Stimulated activated CD4-positive, alpha-beta T cell treated with anti-CD3 and anti-CD28 coated beads, Interleukin-12 subunit alpha, Interleukin-12 subunit beta, amount 100 ng/mL, for 4 hours (primary cell): Measurements from ENCODE around the gene RPS25.
"Not testable (repeated sequence)": the region's sequence is repeated elsewhere in the genome, so short reads cannot be mapped to it uniquely, and the experiment has no call there.

ENCODE experiments used
- DNase-seq: peaks from one replicate; pipeline ENCODE4 v3.0.0-alpha.2; 2020

The RPS25 gene

DNA sequence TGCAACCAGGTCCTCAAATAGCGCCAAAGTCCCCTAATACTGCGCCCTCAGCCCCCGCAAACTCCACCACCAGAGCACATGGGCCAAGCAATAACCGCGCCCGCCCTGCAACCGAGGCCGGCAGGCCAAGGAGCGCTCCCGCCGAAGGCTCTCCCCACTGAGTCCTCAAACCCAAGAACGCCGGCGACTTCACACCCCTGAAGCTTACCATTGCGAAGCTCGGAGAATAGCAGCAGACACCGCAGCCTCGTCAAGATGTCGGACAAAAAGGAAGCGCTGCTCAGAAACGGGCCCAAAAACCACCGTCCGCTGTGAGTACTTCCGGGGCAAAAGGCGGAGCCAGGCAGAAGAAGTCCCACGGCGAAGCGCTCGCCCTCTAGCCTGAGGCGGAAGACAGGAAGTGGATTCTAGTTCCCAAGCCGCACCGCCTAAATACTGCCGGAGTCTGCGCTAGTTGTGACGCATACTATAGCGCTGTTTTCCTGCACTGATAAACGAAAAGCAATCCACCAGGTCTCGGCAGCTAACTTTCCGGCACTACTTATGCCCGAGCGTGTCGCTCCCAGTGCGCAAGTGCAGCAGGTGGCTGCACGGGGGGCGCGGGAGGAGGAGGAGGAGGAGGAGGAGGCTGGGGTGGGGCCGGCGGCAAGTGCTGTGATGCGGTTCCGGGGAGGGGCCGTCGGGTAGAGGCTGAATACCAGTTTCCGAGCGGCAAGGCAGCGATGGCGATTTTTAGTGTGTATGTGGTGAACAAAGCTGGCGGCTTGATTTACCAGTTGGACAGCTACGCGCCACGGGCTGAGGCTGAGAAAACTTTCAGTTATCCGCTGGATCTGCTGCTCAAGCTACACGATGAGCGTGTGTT lies at the start of gene RPS25, which contains the start of gene TRAPPC4:
Gene RPS25 (minus strand): TSS at position 270 of the 865 bp plus-strand sequence. CDS start 59 bp downstream, at position 211.
Gene TRAPPC4 (plus strand): TSS at position 693 of the 865 bp plus-strand sequence. CDS start 30 bp downstream, at position 723.
- DNase-seq = peak; percentile 89

DNA sequence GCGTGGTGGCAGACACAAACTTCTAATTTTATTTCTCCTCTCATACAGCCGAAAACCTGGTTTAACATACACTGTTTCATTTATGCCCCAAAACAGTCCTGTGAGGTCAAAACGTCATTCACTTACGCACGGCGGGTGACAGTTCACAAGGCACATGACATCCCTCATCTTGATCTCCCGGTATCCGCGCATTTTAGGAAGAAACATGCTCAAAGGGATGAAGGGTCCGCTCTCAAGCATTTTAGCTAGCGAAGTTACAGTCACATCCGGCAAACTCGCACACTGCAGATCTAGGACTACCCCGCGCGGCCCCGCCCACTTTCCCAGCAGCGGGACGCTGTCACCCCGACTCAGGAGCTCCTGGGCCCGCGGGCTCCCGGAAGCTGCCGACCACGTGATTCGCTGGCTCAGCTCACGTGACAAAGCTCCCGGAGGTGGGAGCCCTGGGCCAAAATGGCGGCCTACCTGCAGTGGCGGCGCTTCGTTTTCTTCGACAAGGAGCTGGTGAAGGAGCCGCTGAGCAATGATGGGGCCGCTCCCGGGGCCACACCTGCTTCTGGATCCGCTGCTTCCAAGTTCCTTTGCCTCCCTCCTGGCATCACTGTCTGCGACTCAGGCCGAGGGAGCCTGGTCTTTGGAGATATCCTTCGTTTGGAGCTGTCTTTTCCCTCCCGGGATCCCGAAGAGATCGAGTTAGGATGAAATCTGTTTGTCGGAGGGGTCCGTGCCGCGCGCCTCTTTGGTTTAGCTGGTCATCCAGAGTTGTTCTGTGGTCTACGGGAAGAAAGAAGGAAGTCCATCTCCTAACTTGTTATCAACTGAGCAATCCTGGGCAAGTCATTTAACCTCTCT lies 49.5 kb upstream of the RPS25 start, which contains the start of gene VPS11:
Gene VPS11 (plus strand): TSS at position 448 of the 852 bp plus-strand sequence. CDS start 6 bp downstream, at position 454.
- peak; percentile 97 for DNase-seq

DNA sequence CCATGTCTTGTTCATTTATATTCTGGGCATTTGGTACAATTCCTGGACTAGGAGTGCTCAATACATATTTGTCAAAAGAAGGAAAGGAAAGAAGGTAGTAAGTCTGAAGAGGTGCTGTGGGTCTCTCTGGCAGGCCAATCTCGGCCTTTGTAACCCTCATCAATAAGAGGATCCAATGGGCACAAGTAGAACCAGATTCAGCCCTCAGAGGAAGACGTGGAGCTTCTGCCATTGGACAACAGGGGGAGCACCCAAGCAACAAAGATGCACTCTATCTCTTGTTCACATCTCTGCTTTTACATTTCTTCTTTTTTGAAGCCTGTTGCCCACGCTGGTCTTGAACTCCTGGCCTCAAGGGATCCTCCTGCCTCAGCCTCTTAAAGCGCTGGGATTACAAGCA lies 47.2 kb upstream of the RPS25 start:
- DNase-seq = no peak

DNA sequence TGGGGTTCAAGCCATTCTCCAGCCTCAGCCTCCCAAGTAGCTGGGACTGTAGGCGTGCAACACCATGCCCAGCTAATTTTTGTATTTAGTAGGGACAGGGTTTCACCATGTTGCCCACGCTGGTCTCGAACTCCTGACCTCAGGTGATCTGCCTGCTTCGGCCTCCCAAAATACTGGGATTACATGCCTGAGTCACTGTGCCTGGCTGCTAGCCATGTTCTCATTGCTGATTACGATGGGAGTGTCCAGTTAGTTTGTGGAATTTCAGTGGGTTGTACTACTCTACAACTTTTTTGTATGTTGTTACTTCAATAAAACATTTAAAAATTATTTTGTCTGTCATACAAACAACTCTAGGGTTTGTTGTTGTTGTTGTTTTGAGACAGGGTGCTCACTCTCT lies 44.6 kb upstream of the RPS25 start:
- no peak for DNase-seq

DNA sequence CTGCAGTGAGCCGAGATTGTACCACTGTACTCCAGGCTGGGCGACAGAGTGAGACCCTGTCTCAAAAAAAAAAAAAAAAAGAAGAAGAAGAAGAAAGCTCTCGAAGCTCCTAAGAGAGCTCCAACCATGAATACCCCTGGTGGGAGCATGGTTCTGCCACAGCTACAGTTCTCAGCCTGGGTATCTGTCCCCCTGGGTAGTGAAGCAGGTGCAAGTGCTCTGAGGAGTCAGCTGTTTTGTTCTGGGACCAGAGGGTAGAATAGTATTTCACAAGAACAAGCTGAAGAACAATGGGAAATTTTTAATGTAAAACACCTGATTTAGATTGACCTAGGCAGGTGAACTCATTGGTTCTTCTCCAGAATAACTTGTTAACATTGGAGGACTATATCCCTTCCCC lies 43.1 kb upstream of the RPS25 start:
- DNase-seq = no peak

DNA sequence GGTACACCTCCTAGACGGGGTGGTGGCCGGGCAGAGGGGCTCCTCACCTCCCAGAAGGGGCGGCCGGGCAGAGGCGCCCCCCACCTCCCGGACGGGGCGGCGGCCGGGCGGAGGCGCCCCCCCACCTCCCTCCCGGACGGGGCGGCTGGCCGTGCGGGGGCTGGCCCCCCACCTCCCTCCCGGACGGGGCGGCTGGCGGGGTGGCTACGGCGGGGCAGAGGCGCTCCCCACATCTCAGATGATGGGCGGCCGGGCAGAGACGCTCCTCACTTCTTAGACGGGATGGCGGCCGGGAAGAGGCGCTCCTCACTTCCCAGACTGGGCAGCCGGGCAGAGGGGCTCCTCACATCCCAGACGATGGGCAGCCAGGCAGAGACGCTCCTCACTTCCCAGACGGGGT lies 41.0 kb upstream of the RPS25 start:
- DNase-seq = not testable (repeated sequence)

DNA sequence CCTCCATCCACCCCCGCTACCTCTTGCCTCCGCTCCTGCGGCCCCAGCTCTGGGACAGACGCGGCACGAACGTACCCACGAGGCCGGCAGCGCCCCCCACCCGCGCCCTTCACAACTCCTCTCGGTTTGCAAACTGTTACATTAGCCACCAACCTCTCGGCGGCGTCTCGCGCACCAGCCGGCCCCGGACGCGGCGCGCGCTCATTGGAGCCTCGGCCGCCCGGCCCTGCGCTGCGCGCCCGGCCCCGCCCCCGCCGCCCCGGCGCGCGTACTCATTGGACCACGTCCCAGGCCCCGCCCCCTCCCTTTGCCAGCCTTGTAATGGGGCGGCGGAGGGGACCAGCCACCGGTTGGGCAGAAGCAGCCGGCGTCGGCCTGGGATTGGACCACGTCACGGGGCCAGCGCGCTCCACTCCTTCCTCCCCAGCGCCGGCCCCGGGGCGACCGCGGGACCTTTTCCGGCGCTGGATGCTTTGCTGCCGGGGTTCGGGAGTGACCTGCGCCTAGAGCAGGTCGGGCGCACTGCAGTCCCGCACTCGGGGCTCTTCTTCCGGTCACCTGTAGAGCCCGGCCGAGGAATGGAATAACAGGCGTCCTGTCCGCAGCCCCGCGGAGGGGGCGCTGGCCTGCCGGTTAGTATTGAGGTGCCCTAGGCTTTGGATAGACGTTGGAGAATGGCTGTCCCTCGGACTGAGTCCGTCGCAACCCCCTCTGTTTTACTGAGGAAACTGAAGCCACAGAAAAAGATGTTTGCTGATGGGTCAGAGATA lies 39.0 kb upstream of the RPS25 start, which contains the start of gene HYOU1:
Gene HYOU1 (minus strand): TSS at position 206 of the 770 bp plus-strand sequence. CDS start 1,045 bp downstream, outside the sequence.
- peak; percentile 99 for DNase-seq

DNA sequence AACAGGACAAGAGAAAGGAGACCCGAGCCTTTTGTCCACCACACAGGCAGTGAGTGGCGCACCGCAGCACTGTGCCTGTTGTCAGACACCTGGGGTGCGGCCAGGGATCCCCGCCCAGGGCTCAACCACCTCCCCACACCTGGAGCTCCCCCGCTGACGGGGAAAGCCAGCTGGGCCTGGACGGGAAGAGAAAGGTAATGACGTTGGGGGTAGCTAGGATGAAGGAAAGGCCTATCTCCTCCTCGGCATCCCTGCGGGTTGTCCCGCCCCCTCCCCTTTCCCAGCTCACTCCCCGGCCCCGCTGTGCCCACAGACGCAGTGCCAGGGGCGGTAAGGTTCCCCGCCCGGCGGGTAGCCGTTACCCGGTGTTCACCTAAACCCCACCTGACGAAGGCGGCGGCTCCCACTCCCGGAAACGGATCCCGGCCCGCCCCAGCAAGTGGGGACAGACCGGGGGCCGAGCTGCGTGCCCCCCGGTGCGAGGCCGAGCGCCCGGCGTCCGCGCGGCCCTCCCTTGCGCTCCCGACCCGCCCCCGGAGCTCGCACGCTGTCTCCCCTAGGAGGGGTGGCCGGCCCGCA lies 38.4 kb upstream of the RPS25 start:
- DNase-seq = peak; percentile 32

DNA sequence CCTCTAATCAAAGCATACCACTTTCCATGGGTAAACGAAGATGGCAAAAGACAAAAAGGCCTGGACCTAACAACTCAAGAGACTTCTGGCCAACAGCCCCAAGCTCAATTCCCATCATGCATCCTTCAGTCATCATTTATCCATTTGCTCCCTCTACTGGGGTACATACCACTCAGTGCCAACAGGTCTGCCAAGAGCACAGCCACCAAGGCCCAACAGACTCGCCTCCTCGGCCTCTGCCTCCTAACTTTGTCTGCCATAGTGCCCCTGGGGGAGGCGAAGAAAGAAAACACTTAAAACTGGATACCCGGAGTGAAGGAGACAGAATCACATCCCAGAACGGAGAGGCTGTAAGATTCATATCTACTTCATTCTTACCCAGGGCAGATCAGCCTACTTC lies 37.8 kb upstream of the RPS25 start:
- DNase-seq = no peak

DNA sequence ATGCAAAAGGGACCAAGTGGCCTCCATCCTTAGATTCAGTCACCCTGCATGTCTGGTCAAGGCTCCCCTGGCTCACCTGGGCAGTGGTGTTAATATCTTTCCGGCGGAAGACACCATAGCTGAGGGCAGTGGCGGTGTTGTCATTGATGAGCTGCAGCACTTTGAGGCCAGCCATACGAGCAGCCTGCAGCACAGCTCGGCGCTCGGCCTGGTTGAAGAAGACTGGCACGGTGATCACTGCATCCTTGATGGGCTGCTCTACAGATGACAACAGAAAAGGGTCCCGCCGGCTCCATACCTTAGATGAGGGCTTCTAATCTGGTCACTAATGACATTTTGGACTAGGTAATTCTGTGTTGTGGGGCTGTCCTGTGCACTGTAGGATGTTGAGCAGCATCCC lies 36.3 kb upstream of the RPS25 start:
- DNase-seq = no peak

DNA sequence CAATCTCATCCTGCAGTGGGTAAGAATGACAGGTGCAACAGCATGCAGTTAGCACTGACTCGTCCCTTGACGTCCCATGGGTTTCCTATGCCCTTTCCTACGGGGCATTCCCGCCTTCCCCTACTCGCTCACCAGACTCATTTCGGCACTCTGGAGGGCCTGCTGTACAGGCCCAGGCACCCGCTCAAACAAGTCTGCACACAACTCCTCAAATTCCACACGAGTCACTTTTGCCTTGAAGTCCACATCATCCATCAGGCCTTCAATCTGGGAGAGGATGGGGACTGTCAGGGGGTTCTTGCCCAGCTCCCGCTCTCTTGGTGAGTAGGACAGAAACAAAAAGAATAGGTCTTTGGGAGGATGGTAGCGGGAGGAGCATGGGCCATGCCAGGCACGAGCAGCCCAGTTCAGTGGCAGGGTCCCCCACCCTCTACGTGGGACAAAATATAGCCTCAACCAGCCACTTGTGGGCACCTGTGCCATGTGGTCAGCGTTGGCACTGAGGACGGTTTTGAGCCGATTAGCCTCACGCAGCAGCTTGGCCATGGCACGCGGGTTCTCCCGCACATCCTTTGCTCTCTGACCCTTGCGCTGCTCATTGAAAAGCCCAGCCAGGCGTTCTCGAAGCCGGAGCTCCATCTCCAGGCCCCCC lies 34.1 kb upstream of the RPS25 start:
- no peak for DNase-seq

DNA sequence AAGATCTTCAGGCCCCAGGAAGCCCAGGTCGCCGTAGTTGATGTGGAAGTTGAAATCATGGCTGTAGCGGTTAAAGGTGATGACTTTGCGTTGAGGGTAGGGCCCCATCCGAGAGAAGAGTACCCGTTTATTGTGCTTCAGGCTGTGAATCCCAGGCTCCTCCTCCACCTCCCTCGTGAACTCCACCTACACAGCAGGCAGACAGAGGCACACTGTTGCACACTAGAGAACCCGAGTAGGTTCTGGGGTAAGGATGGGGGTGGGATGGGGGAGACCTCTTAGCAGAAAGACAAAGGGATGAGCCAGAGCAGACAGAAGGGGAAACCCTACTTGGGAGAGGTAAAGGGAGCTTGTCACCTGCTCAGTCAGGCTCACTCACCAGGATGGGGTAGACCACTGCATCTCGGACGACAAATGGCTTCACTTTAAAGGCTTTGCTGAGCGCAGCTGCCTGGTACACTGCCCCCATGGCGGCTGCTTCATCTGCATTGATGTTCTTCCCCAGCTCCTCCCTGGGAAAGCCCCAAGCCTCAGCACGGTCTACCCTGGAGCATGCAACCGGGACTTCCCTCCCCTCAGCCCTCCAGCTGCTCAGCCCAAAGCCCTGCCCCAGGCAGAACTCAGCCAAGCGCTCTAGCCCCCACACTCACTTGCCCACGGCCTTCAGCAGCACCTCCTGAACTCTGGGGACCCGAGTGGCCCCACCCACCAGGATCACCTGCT lies 33.5 kb upstream of the RPS25 start:
- no peak for DNase-seq

DNA sequence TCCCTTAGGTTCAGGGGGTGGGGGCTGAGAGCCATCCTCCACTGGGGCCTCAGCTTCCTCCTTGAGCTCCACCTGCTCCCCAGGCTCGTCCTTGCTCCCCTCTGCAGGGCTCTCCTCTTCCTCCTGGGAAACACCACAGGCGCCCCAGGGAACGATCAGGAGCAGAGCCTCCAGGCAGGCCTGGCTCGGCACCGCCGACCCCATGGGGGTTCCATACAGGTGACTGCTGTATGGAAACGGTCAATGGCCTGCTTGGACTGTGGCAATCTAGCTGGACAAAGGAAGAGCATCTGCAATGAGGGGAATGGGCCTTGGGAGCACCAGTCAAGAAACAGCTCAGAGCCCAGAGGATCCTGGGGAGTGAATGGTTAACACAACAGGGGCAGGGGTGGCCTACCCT lies 30.9 kb upstream of the RPS25 start:
- DNase-seq = no peak

DNA sequence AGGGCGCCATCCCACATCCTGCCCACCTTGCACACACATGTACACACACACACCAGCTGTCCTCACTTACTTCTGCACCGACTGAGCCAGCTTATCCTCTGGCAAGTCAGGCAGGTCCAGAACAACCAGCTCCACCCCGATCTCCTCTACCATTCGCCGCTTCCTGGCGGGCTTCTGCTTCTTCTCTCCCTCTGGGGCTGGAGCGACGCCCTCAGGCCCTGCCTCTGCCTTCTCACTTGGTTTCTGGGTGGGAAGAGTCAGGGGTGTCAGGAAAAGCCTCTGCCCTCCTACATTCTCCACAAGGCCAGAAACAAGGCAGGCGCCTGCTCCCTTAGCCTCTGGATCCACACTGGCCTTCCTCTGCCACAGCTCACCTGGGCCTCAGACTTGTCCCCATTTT lies 30.5 kb upstream of the RPS25 start:
- DNase-seq = no peak

DNA sequence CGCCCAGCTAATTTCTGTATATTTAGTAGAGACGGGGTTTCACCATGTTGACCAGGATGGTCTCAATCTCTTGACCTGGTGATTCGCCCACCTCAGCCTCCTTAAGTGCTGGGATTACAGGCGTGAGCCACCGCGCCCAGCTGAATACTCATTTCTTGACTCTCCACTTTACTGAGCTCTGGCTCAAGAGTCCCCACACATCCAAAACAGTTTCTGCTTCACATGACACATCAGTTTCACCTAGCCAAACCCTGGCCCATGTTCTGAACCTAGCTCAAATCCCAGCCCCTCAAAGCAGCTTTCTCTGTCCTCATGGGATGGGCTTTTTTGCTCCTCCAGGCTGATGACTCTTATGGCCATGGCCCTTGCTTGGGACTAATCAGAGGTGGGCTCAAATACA lies 29.1 kb upstream of the RPS25 start:
- no peak for DNase-seq

DNA sequence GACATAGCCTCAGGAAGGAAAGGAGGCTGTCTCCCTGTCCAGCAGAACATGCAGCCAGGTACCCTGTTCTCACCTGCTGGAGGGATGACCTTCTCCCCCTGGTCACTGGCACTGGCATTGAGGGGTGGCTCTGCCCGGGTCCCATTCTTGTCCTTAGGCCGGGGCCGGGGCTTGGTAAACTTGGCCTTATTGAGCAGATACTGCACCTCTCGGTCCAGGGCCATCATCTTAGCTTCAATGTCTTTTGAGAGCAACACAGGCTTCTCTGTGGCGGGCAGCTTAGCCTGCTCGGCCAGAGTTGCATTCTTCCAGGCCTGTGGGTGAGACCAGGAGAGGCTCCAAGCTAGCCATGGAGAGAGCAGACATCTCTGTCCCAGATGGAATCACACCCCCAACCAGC lies 28.3 kb upstream of the RPS25 start:
- DNase-seq = no peak

DNA sequence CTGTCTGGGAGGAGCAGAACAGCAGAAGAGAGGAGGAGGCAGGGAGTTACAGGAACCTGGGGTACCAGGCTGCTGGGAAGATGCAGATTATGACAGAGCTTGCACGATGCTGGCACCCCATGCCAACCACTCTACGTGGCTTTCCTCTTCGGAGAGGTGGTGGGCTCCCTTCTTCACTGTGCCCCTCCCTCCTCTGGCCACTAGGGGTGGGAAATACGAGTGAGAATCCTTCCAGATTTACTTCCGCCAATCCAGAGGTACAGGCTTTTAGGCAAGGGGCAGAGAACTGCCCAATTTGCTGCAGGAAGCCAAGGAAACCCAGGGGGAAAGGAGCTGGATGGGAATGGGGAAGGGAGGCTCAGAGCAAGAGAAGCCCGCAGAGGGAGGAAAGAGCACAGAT lies 26.6 kb upstream of the RPS25 start:
- DNase-seq = no peak

DNA sequence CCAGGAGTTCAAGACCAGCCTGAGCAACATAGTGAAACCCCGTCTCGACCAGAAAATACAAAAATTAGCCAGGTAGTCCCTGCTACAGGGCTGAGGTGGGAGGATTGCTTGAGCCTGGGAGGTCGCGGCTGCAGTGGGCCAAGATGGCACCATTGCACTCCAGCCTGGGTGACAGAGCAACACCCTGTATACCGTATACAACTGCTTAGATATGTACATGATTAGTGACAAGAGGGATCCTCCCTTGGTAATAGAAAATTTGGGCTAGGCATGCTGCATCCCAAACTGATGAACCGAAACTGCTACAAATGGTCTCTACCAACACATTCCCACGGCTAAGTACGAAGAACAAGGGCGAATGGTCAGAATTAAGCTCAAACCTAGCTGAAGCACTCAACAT lies 24.8 kb upstream of the RPS25 start:
- no peak for DNase-seq

DNA sequence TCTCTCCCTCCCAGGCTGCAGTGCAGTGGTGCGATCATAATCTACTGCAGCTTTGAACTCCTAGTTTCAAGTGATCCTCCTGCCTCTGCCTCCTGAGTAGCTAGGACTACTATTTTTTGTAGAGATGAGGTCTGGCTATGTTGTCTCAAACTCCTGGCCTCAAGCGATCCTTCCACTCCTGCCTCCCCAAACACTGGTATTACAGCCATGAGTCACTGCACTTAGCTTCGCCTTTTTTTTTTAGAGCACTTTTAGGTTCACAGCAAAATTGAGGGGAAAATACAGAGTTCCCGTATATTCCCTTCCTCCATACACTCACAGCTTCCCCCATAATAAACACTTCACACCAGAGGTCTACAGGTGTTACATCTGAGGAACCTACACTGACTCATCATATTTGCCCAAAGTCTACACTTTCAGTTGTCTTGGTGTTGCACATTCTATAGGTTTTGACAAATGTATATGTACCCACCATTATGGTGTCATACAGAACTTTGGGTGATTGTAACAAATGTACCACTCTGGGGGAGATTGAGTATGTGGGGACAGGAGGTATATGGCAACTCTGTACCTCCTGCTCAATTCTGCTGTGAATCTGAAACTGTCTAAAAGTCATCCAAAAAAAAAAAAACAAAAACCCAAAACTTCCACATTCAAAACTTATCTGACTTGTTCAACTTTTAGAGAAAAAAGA lies 23.8 kb upstream of the RPS25 start:
- no peak for DNase-seq

DNA sequence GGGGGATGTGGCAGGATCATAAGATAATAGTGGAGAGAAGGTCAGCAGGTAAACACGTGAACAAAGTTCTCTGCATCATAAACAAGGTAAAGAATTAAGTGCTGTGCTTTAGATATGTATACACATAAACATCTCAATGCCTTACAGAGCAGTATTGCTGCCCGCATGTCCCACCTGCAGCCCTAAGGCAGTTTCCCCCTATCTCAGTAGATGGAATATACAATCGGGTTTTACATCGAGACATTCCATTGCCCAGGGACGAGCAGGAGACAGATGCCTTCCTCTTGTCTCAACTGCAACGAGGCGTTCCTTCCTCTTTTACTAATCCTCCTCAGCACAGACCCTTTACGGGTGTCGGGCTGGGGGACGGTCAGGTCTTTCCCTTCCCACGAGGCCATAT lies 21.3 kb upstream of the RPS25 start:
- DNase-seq = not testable (repeated sequence)
